Stimulated activated CD8-positive, alpha-beta memory T cell treated with anti-CD3 and anti-CD28 coated beads, Interleukin-4, amount 100 ng/mL, for 4 hours (primary cell): ENCODE results near the gene CCDC171.
"Not testable (repeated sequence)": the region's sequence is repeated elsewhere in the genome, so short reads cannot be mapped to it uniquely, and the experiment has no call there.

ENCODE experiments used
- DNase-seq, 2 donors: peaks; one replicate each; pipeline ENCODE4 v3.0.0-alpha.2; 2020; ENCODE audit warnings: low read depth in 2 of 2, low spot score in 1 of 2

The CCDC171 gene

DNA sequence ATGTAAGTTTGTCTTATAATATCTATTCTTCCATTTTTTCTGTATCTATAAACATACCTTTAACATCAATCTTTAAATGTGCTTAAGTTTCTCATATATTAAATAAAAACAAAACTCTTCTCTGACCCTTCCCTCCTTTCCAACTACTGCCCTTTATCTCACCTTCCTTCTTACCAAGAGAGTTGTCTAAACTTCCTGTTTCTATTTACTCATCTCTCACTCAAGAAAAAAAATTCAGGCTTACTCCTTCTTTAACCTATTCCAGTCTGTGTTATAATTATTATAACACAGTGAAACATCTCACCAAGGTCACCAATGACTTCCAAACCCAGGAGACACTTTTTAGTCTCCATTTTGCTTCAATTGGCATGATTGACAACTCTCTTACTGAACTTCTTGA lies 140.9 kb downstream of the CCDC171 start:
- DNase-seq = no peak

DNA sequence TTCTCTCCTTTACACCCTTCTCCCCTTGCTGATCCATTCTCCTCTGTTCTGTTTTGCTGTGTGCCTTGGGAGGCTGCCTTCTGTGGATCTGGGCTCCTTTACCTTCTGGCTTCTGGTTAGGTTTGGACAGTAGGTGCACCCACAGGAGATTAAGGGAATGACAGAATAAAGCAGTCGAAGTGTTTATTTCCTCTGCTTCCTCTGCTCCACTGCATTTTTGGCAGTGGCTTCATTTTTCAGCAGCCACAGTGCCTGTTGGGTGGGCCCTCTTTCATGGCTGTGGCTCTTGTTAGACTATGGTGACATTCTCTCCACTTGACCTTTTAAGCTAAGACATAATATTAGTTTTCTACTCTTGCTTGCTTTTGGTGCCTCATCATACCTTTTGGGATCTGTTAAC lies 144.1 kb downstream of the CCDC171 start:
- DNase-seq = no peak

DNA sequence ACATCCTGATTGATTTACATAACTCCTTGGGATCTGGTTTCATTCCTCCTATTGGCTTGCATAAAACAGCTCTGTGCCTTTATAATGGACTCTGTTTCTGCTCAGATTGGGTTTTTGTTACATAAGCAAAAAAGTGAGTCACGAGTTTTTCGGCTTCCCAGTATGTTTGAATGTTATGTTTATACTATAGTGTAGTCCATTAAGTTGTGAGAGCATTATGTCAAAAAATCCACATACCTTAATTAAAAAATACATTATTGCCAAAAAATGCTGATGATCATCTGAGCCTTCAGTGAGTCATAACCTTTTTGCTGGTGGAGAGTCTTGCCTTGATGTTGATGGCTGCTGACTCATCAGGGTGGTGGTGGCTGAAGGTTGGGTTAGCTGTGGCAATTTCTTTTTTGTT lies 144.6 kb downstream of the CCDC171 start:
- no peak for DNase-seq

DNA sequence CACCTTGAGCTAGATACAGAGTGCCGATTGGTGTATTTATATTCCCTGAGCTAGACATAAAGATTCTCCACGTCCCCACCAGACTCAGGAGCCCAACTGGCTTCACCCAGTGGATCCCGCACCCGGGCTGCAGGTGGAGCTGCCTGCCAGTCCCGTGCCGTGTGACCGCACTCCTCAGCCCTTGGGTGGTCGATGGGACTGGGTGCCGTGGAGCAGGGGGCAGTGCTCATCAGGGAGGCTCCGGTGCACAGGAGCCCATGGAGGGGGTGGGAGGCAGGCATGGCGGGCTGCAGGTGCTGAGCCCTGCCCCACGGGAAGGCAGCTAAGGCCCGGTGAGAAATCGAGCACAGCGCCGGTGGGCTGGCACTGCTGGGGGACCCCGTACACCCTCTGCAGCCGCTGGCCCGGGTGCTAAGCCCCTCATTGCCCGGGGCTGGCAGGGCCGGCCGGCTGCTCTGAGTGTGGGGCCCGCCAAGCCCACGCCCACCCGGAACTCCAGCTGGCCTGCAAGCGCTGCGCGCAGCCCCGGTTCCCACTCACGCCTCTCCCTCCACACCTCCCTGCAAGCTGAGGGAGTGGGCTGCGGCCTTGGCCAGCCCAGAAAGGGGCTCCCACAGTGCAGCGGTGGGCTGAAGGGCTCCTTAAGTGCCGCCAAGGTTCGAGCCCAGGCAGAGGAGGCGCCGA lies 147.2 kb downstream of the CCDC171 start:
- DNase-seq = not testable (repeated sequence)

DNA sequence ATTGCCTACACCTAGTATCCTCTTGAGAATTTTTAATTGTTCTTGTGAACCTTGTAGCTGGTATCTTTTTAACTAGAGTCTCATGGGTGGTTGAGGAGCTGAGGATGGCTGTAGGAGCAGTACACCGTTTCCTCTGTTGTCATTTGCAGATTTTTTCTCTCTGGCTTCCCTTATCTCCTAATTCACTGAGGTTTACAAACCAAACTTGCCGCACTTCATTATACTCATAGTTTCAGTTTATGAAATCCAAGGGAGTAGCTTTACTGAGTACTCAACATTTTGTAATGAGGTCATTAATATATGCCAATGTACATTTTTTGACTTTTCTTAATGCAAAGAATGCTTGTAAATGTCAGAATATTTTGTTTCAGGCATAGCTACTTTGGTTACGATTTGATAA lies 154.2 kb downstream of the CCDC171 start:
- DNase-seq = no peak

DNA sequence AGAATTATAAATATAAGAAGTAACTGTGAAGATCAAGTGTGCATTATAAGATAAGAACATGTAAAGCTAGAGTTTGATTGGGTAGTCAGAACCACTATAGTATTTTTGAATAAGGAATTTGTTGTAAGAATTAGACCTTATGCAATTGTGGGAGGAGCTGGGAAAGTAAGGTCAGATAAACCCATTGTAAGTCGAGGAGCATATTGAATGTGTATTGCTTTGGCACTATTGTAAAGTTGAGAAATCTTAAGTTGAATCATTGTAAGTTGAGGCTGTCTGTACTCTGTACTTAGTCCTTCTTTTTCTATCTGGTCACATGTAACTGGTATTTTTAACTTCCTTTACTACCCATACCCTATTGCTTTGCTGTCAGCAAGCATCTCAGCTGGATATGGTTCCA lies 158.7 kb downstream of the CCDC171 start:
- DNase-seq = no peak

DNA sequence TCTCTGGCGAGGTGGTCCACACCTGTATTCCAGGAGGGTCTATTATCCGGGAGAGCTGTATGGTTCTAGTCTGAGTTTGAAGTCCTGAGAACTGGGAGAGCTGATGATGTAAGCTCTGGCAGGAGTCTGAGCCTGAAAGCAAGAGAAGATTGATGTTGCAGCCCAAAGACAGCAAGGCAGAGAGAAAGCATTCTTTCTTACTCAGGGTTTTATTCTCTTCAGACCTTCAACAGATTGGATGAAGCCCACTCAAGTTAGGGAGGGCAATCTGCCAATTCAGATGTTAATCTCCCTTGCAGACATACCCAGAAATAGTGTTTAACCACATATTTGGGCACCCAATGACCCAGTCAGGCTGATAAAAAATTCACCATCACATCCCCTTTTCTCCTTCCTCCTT lies 159.1 kb downstream of the CCDC171 start:
- no peak for DNase-seq

DNA sequence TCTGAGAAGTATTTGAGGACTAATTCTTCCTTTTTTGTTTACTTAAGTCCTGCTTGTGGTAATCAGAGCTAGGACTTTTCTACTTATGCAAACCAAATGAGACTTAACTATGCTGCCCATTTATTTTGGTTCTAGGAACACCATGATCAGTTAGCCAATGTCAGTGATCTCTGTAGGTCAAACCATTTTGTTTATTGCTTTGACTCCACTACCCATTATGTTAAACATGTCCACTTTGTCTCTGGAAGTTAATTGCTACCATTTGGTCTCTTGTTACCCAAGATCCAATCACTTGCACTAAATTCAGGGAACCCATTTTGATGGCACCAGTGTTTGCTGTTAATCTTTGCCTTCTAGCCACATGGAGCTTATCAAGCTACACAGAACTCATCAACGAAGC lies 161.9 kb downstream of the CCDC171 start:
- no peak for DNase-seq

DNA sequence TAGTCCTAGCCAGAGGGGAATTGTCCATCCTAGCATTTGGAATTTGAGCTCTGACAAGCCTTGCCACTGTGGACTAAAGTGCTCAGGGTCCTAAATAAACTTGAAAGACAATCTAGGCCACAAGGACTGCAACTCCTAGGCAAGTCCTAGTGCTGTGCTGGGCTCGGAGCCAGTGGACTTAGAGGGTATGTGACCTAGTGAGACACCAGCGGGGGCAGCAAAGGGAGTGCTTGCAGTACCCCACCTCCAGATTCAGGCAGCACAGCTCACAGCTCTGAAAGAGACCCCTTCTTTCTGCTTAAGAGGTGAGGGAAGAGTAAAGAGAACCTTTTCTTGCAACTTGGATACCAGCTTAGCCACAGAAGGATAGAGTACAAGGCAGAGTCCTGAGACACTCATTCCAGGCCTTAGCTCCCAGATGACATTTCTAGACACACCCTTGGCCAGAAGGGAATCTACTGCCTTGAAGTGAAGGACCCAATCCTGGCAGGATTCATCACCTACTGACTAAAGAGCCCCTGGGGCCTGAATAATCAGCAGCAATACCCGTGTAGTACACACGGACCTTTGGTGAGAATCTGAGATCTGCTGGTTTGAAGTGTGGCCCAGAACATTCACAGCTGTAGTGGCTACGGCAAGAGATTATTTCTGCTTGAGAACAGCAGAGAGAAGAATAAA lies 164.6 kb downstream of the CCDC171 start:
- DNase-seq = no peak

DNA sequence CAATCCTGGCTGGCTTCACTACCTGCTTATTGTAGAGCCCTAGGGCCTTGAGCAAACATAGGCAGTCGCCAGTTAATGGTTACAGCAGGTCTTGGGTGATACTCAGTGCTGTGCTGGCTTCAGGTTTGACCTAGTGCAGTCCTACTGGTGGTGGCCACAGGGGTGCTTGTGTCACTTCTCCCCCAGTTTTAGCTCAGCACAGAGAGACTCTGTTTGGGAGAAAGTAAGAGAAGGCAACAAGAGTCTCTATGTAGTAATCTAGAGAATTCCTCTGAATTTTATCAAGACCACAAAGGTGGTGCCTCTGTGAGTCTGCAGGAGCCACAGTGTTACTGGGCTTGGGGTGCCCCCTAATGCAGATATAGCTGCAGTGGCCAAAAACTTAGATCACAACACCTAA lies 165.6 kb downstream of the CCDC171 start:
- DNase-seq = no peak

DNA sequence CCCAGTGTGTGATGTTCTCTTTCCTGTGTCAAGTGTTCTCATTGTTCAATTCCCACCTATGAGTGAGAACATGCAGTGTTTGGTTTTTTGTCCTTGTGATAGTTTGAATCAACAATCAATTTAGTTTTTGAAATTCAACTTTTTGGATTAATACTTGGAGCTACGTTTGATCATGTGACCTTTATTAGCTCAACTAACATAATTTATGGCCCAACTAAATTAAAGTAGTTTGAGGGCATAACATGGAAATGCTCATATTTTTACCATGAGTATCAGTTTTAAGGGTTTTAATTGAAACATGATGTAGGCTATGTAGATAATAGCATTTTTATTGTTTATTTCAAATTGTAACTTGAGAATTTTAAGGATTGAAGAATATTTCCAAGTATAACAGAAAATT lies 168.0 kb downstream of the CCDC171 start:
- DNase-seq = no peak

DNA sequence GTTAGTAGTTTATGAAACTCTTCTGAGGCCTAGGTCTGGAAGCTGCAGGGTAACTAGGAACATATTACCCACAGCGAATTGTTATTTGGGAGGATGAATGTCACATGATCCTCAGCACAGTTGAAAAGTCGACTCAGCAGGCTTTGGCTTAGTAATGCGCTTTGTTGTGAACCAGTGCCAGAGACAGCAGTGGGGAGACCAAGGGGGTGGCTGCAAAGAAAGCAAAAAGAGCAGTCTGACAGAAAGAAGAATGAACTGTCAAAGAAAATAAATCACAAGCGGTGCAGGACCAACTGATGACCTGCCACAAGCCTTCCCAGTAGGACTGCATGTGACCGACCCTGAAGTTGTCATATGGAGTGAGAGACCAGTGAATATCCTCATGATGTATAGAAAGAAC lies 170.0 kb downstream of the CCDC171 start:
- DNase-seq = no peak

DNA sequence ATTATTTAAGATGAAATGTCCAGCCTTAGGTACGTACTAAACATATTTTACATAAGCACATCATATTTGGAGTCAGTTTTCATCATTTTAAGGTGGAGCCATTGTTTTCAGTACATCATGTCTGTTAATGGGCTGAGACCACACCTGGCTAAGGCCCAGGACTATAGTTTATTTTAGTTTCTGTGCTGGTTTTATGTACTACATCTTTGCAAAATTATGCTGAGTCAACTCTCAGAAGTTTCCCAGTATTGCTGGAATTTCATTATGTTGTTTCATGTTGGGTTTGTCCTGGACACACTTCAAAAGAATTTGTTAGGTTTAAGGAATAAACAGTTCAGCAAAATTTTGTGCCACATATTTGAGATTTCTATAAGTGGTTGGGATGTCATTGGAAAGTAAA lies 171.2 kb downstream of the CCDC171 start:
- DNase-seq = no peak

DNA sequence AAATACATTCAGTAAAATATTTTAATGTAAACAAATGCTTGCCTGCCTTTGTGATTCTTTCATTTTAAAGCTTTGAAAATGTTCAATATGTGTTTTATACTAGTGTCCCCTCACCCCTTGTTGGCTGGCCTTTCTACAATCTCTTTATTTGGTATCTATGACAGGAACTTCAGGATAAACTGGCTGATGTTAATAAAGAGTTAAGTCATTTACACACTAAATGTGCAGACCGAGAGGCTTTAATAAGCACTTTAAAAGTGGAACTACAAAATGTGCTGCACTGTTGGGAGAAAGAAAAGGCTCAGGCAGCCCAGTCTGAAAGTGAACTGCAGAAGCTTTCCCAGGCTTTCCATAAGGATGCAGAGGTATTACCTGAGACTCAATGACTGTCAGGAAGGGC lies 171.8 kb downstream of the CCDC171 start:
- DNase-seq = no peak

DNA sequence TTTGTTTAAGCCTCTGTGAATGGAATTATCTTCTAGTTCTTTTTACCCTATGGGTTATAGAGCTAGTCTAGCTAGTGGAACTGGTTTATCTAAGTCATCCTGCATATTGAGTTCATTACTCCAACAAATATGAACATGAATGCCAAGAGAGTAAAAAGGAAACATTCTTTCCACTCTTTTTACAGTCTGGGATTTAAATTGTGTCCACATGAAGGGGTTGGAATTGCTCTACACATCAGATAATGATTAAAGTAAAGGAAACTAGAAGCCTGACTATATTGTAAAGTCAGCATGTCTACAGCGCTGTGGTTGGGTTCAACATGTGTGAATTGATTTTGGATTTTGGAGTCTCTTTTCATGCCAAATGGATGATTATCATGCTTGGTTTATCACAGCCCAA lies 173.1 kb downstream of the CCDC171 start:
- no peak for DNase-seq

DNA sequence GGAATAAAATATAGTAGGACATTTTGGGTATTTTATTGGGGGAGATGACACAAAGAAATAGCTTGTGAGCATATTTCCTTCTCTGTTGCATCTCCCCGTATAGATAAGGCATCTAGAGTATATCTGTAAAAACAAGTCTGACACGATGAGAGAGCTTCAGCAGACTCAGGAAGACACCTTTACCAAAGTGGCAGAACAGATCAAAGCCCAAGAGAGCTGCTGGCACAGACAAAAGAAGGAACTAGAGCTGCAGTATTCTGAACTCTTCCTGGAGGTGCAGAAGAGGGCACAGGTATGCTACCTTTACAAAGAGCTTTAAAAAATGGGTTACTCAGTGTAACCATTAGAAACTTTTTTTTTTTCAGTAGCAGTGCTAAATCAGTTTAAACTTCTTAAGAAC lies 176.7 kb downstream of the CCDC171 start:
- no peak for DNase-seq

DNA sequence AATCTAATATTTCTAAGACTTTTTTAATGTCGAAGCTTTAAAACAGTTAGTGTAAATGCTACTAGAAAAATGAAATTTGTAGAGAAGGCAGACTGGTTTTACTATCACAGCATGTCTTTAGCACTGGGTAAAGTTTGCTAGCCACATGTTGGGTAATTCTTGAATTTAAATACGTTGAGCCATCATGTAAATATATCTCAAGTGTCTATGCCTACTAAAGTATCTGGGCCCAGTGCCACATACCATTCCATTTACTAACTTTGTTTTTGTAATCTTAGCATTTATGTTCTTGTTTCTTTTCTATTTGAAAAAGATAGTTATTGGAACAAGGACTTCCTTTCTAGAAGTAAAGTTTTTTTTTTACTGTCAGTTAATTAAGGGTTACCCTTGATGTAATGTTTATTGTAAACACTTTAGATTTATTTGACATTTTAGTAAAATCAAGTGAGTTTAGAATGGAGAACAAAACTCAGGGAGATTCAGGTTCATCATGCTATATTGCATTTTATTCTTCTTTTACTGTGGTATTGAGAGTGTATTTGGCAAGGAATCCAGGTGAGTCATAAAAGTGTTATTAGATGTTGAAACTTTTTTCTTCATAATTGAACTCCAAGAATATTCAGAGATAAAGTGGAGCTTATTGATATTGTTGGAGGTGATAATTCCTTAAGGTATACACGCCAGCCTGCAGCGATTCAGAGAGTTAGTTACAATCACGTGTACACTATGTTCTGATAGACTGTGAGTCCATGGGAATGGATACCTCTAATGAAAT lies 182.4 kb downstream of the CCDC171 start:
- DNase-seq = no peak

DNA sequence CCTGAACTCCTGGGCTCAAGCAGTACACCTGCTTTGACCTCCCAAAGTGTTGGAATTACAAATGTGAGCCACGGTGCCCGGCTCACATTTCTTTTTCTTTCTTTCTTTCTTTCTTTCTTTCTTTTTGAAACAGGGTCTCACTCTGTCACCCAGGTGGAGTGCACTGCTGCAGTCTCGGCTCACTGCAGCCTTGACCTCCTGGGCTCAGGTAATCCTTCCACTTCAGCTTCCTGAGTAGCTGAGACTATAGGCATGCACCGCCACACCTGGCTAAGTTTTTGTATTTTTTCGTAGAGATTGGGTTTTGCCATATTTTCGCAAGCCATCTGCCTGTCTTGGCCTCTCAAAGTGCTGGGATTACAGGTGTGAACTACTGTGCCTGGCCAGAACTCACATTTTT lies 183.7 kb downstream of the CCDC171 start:
- no peak for DNase-seq

DNA sequence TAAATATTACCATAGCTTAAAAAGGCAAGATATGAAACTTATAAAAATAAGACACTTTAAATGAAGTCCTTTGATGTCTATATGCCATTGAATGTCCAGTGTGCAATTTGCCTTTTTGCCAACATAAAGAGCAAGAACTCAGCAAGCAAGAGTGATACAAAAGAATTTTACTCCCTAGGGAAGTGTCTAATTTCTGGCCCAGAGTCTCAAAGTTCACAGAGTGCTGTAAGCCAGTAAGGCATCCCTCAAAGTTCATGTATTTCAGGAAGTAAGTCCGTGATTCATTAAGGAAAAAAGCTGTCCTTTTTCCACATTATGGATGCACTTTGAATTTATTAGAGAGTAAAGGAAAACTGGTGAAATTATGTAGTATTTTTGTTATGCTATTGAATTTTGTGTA lies 185.2 kb downstream of the CCDC171 start:
- DNase-seq = no peak

DNA sequence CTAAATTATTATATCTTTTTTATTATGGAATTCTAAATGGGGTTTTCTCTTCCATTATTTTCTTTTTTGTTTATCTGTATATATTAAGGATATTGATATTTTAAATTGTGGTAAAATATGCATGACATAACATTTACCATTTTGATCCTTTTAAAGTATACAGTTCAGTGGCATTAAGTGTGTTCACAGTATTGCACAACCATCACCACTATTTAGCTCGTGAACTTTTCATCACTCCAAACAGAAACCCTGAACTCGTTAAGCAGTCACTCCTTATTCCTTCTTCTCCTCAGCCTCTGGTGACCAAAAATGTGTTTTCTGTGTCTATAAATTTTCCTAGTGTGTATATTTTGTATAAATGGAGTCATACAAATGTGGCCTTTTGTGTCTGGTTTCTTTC lies 188.2 kb downstream of the CCDC171 start:
- DNase-seq = no peak

DNA sequence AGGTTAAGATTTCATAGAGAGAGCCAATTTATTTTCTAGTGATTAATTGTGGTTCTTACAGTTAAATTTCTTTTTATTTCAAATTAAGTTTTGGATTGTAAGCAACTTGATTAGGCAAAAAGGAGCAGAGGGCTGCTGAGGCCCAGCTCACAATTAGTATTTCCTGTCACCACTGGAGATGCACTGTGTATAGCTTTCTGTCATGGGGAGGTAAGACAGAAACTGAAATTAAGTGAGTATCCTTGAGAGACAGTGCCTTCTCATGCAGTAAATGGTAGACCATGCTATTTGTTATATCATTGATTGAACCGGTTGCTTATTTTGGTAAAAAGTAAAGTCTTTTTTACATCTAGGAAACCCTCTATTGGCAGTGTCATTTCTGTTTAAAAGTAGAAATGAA lies 190.7 kb downstream of the CCDC171 start:
- no peak for DNase-seq

DNA sequence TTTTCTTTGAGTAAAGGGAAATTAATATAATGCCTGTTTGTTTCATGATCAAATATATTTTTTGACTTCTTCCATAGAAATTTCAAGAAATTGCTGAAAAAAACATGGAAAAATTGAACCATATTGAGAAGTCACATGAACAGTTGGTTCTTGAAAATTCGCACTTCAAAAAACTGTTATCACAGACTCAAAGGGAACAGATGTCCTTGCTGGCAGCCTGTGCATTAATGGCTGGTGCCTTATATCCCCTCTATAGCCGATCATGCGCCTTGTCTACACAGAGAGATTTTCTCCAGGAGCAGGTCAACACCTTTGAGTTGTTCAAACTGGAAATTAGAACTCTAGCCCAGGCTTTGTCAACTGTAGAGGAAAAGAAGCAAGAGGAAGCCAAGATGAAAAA lies 191.4 kb downstream of the CCDC171 start:
- no peak for DNase-seq
